Esophagus squamous epithelium (tissue), 4 donors: ENCODE results near the gene FAM222A.

Experiments
- CTCF ChIP-seq, 6 experiments: fragments of 450-650 bp in 4 of 6; fragments of 200-600 bp in 2 of 6; sonication (generic) in 2 of 6; IDR thresholded peaks; one replicate each; pipeline ENCODE4 v1.5.1; 2016 to 2019; ENCODE audit warnings: antibody characterized with exemption in 6 of 6, mild to moderate bottlenecking in 4 of 6, moderate library complexity in 4 of 6
- POLR2A ChIP-seq, 4 donors: fragments of 450-650 bp; IDR thresholded peaks; one replicate each; pipeline ENCODE4 v1.6.1; 2017; ENCODE audit warnings: antibody characterized with exemption in 4 of 4, mild to moderate bottlenecking in 4 of 4, moderate library complexity in 3 of 4

DNA sequence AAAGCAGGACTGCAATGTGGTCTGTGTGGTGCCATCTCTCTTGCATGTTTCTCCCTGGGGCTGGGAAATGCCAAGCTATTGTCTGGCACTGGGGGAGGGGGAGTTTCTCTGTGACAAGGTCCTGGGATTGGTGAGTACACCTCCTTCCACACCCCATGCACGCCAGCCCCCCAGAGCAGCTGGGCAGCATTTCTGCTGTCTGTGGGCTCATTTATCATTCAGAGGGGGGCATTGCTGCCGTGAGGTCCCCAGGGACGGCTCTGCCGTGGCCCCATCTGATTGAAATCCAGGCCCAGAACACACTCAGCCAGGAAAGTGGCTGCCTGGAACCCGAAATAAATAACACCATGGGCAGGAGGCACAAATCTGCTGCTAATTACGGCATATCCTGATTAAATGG, 12.6 kb upstream of the FAM222A start:
- no peak for TF ChIP-seq CTCF (IDR thresholded peaks at IDR 0.05)
- TF ChIP-seq POLR2A (IDR thresholded peaks at IDR 0.05) = no peak
